NCI-H2227 (cell line): ENCODE results near the gene FOXD4L4.
"Not testable (repeated sequence)": the region's sequence is repeated elsewhere in the genome, so short reads cannot be mapped to it uniquely, and the experiment has no call there.

Experiments
- DNase-seq: peaks from one replicate; lab custom pipeline; 2025; ENCODE audit not compliant: unreplicated experiment; lab: John Stamatoyannopoulos, UW

The FOXD4L4 gene

GRCh38 chr9:65737096-65737564 lies at the start of gene FOXD4L4:
TSS of gene FOXD4L4 (plus strand) at chr9:65737146. CDS start at chr9:65737146, 0 bp downstream.
- not testable (repeated sequence) for DNase-seq

- DNase-seq = not testable (repeated sequence)
Measured at GRCh38 chr9:65703550-65703949, 33.4 kb upstream of the FOXD4L4 start.

DNA sequence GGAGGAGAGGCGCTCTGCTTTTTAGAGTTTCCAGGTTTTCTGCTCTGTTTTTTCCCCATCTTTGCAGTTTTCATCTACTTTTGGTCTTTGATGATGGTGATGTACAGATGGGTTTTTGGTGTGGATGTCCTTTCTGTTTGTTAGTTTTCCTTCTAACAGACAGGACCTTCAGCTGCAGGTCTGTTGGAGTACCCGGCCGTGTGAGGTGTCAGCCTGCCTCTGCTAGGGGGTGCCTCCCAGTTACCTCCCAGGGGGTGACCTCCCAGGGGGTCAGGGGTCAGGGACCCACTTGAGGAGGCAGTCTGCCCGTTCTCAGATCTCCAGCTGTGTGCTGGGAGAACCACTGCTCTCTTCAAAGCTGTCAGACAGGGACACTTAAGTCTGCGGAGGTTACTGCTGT lies 22.5 kb upstream of the FOXD4L4 start:
- not testable (repeated sequence) for DNase-seq

GRCh38 chr9:65738133-65738532 lies 1.2 kb downstream of the FOXD4L4 start:
- not testable (repeated sequence) for DNase-seq
